Measurements from ENCODE around the gene MVD. TPM values are rescaled to one million over a fixed set of nuclear protein-coding genes. Genes with fewer than 3 reads are reported as not detected.

Gene MVD
- total RNA-seq, 1 experiment from 2014 or later, result 60.3 TPM

DNA sequence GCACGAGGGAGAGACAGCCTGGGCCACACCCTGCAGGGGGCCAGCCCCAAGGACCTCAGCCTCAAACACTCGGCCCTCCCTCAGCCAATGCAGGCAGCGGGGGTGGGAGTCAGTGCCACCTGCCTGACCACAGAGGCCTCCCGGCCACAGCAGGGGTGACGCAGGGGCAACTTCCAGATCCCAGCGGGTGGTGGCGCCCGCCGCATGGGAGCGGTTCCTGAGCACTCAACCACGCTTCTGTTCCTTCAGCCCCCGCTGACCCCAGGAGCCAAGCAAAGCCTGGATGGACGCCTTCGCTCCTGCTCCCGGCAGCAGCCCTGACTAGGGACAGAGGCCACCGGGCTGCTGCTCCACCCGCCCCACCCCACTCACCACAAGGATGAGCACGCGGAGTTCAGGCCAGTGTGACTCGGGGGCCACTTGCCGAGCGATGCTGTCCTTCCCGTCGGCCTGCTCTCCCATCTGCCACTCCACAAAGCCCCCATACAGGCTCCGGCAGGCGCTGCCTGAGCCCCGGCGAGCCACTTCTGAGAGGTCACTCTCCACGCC is 7.1 kb downstream of the MVD start:
- DNase-seq (ENCODE audit: low read depth), result no peak

DNA sequence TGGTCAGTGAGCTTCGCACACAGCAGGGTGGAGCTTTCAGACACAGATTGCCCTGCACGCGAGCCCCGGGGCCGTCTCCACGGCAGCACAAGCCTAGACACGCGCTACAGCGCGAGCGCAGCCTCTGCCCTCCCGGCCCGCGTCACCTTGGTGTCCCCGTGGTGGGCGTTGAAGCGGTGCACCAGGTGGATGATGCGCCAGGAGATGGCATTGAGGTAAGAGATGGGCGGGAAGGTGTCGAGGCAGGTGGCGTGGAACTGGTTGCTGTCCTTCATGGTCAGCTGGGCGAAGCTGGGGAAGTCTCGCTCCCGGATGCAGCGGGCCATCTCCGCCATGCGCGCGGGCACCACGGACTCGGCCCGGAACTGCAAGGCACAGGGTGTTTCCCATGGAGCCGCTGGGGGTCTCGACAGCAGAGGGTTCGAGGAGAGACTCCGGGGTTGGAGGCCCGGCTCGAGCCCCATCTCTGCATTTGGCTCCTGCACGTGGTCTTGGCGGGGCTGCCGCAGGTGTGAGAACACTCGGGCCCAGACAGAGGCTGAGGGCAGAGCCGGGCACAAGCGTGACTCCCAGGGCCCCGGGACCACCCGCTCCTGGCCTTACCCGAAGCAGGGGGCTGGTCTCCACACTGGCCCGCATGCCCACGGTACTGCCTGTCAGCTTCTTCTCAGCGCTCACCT is 7.7 kb downstream of the MVD start:
- DNase-seq (ENCODE audit: low read depth), result no peak

DNA sequence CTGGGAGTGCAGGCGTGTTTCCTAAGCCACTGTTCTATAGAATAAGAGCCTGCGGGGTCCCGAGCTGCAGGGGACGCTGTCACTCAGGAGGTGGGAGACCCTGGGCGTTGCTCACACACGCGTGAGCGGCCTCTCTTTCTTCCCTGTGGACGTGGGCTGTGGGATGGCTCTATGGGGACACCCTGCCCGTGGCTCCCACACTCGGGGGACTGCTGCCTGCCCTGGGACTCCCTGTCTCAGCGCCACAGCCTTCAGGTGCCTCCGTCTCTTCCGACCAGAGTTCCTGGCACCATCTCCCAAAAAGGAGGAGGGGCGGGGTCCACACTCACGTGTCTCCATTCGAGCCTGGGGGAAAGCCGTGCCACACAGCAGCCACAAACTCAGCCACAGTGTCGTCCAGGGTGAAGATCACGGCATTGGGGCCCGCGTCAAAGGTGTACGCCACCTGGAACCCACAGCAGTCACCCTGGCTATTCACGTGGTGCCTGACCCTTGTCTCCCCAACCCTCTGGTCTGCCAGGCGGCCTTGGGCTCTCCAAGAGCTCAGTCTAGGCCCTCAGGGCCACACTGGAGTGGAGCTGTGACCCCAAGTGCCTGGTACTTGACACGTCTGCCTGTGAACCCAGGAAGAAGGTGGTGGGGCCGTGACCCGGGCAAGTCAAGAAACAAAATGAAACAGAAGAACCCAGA is 8.4 kb downstream of the MVD start:
- DNase-seq (ENCODE audit: low read depth), result no peak

DNA sequence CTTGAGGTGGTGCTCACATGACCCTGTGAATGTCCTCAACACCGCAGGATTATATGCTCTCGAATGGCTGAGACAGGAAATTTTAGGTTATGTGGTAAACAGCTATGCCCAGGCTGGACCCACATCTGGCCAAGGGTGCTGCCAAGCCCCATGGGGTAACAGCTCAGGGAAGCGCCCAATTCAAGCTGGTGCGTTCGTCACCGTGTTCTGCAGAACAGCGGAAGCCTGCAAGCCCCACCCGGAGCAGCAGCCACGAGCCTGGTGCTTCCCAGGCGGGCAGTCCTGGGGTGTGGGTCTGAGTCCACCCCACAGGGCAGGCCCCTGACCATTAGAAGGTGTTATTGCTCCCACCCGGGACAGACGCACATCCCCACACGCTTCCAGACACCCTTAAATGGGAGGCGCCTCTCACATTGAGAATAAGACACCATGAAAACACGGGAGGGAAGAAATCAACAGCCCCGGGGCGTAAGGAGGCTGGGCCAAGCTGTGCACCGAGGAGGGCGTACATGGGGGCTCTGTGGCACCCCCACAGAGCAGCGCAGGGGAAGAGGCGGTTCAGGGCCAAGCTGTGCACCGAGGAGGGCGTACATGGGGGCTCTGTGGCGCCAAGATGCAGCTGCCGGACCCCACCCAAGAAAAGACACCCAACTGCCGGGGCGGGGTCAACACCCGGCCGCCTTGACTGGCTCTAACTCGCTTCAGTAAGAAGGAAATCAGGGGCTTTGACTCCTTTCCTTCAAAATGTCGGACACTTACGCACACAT is 9.1 kb downstream of the MVD start:
- DNase-seq (ENCODE audit: low read depth), result no peak

DNA sequence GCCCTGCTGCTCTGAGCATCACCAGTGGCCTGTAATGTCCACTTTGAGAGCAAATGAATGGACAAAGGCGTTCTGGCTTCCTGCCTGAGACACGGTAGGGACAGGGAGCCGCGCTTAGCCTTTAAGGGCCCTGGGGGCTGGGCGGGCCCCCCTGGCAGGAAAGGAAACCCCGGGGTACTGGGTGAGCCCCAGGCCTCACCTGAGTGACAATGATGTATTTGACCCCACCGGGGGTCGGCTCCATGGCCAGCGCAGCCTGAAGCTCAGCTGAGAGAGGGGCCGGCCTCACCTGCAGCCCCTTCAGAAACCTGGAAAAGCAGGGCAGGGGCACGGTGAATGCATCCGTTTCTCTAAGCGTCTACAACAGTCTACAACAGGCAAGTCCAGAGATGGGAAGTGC is 9.8 kb downstream of the MVD start:
- no peak for DNase-seq (ENCODE audit: low read depth)

DNA sequence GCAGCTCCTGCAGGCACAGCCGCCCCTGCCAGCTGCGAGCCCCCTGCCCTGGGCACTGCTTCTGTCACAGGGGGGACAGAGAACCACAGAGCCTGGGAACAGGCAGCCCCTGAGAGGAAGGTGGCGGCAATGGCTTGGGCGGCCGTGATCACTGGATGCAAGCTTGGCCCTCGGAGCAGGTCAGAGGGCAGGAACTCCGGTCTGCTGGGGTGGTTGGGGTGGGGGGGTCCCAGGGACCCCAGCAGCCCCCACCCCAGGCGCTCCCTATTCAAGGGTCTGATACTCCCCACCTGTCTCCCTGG is 10.2 kb downstream of the MVD start:
- no peak for DNase-seq (ENCODE audit: low read depth)

DNA sequence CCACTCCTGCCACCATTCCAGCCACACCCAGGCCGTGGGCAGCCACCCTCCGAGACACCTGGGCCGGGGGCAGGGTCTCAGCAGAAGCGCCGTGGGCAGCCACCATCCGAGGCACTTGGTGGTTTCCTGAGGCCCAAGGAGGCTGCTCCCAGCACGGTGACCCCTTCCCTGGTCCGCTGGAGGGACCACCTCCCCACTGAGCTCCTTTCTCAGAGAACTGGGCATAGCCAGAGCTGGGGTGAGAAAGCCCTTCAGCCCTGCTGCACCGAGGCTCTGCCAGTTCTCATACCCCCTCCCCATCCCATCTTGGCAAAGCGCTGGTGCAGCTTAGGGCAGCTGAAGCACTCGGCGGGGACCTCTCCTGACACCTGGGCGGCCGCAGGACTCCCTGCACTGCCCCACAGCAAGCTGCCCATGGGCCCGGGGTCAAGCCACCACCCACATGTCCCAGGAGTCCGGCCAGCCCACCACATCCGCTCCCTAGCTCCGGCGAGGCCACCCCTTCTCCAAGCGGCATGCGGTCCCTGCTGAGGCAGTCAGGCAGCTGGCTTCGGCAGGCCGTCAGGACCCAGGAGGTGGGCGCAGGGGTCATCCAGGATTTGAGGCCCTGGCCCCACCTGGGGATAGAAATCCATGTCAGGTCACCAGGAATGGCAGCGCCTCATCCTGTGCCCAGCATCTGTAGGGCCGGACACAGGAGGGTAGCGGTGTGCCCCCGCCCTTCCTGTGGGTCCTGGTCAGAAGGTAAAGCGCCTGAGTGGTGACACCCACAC is 10.7 kb downstream of the MVD start:
- DNase-seq (ENCODE audit: low read depth), result no peak

DNA sequence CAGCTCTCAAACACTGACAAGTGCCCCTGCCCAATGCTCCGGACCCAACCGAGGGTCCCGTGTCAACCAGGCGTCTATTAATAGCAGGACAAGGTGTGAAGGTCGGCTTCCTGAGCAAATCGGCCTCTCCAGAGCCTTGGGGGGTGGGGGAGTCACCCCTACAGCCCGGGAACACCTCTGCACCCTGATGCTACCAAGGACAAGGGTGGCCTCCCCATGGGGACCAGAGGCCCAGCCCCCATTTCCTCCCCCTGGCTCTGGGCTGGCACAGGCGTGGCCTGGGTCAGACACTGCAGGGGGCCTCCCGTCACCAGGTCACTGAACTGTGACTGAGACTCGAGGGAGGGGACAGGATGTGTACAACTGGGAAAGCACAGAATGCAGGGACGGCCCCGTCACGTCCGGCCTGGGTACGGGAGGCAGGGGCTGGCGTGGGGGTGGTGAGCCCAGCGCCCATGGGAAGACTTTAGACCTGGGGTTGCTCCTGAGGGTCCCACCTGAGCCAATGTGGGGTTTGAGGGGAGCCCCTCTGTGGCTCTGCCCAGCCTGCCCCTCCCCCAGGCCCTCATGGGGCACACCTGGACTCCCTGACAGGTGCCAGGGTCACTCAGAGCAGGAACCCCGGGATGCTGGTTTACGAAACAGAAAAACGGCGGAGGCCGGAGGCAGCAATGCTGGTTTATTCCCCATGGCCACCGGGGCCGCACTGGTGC is 11.5 kb downstream of the MVD start:
- no peak for DNase-seq (ENCODE audit: low read depth)

DNA sequence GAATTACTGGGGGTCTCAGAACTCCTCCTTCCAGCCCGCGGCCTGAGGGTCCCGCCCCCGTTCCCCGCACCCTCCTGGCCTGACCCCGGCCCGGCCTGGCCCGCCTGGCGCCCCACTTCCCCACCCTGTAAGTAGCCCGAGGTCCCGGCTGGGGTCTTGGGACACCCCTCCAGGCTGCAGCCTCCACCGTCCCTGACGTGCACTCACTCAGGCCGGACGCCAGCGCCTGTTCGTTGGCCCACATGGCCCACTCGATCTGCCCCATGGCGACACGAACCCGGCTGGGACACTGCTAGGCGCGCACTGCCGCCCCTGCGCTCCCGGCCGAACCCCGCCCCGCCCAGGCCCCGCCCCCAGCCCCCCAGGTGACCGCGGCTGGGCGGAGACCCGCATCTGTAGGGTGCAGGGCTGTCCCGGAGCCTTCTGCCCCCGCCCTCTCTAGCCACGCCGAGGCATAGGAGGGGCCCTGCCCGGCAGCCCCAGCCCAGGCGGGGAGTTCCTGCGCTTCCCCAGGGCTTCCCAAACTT is 12.1 kb downstream of the MVD start, which contains the start of gene CYBA:
Gene CYBA (minus strand): TSS at position 305 of the 527 bp plus-strand sequence. CDS start 40 bp downstream, at position 265.
- no peak for DNase-seq (ENCODE audit: low read depth)

DNA sequence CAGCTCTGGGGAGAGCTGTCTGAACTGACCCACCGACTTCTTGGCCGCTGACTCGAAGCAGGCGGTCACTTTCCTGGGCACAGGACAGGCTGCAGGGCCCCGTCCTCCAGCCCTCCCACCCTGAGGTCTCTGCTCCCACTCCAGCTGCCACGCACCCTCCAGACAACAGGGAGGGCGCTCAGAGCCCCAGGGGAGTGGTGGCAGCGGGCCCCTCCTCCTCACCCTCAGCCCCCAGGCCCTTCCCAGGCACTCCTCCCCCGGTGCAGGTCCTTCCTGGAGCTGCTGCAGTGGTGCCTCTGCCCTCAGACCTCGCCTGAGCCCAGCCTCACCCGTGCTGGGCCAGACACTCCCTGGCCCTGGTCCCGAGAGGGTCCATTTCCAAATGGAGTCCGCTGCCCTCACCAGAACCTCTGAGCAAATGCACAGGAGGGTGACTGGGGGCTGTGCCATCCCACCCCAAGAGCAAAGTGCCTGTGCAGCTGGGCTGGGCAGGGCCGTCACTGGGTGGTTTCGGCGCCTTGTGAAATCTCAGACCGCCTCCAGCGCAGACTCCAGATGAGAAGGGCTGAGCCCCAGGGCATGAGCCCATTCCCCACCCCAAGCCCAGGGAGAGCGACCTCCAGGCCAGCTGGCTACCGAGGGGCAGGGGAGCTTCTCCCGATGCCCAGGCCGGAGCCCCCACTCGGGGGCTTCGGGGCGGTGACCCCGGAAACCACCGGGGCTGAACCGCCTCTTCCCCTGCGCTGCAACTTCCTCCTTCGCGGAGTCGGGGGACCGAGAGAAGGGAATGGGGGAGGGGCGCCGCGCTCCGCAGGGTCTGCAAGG is 12.8 kb downstream of the MVD start:
- no peak for DNase-seq (ENCODE audit: low read depth)

DNA sequence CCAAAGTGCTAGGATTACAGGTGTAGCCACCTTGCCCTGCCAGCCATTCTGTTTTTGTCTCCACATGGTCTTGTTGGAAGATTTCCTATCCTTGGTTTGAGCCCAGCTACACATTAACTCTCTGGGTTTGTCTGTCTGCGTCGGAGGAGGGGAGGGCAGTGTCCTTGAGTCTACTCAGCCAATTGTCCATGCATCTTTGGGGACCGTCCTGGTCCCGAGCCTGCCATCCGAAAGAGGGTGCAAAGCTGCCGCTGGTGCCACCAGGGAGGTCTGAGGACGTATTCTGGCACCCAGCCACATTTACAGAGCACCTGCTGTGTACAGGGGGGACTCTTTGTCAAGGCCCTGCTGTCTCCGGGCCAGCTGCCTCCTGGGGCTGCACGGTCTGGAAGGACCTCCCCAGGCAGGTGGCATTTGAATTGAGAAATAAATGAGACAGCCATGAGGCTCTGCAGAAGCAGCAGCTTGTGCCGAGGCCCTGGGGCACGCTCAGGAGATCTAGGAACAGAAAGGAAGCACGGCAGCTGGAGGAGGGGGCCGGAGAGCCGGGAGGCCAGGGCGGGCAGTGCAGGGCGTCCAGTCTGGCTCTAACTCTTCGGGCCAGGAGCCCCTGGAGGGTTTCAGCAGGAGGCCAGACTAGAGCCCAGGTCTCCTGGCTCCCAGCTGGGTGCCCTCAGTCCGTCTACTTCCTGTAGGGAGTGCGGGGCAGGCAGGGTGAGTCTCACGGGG is 13.5 kb downstream of the MVD start:
- no peak for DNase-seq (ENCODE audit: low read depth)

DNA sequence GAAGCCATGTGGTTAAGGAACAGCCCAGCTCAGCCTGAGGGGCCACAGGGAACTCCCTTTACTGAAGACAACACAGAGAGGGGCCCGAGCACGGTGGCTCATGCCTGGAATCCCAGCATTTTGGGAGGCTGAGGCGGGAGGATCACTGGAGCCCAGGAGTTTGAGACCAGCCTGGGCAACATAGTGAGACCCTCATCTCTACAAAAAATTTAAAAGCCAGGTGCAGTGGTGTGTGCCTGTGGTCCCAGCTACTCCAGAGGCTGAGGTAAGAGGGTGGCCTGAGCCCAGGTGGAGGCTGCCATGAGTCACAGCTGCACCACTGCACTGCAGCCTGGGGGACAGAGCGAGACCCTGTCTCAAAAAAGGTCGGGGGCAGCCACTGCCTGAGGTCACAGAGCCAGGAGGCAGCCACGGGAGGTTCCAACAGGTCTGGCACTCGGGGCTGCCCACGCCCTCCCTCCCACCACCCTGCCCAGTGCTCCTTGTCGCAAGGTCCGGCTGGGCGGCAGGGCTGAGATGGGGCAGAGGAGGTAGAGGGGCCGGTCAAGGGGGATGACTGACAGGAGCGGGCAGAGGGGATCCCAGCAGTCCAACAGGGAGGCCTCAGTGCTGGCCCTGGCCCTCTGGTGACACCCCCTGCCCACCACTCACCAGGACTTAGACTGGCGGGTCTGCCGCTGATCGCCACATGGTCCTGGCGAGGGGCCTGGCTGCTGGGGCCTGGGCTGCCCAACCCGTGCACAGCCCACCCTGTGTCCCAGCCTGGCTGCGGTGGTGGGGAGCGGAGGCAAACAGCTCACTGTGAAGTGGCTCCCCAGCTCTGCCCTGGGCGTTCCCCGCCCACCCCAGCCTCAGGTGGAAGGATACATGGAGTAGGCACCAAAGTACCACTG is 15.5 kb downstream of the MVD start:
- DNase-seq (ENCODE audit: low read depth), result no peak

DNA sequence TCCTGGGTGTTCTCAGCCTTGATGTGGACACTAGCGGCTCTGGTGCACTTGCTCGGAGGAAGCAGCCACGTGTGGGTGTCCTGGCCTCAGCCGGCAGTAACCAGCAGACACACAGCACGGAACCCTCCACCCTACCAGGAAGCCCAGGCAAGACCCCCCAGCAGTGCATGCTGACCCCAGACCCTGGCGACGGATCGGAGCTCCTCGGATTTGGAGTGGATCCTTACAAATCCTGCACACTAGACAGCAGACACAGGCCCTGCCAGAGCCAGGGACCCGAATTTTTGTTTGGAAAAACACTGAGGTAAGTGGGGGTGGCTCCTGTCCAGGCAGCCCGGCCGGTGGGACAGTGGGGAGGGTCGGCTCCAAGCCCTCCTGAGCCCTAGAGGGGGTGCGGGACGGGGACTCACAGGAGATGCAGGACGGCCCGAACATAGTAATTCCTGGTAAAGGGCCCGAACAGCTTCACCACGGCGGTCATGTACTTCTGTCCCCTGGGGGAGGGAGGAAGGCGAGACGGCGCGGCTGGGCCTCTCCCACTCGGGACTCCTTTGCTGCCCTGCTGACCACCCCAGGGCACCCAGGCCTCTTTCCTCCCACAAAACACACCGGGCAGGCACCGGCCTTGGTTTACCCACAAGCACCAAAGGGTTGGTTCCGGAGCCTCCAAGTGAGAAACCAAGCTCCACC is 16.4 kb downstream of the MVD start:
- no peak for DNase-seq (ENCODE audit: low read depth)

DNA sequence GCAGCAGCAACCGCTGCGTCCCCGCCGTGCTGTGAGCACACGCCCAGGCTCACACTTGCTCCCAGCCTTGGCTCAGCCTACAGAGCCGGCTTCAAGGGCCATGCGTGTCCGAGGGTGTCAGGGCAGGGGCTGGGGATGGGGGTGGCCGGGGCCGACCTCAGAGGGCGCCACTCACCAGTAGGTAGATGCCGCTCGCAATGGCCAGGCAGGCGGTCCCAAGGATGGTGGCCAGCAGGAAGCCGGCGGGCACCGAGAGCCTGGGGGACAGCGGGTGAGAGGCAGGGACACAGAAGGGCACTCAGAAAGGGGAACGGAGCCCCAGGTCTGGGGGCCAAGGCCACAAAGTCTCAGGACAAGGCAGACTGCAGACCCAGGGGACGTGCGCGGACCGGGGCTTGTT is 16.9 kb downstream of the MVD start:
- DNase-seq (ENCODE audit: low read depth), result no peak

DNA sequence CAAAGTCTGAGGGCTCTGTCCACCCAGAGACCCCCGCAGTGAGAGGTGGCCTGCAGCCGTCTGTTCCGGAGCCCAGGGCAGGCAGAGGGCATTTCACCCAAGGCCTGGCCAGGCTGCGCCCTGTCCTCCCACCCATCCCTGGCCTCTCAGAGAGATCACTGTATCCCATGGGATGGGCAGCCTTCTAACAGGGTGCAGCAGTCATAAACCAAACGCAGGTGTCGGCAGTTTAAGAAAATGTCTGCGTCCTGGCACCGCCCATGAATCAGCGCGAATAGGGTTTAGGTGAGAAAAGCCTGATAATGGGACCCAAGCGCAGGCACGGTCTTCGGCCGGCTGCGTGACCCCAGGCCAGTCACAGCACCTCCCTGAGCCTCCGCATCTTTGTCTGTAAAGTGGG is 17.4 kb downstream of the MVD start:
- DNase-seq (ENCODE audit: low read depth), result no peak

DNA sequence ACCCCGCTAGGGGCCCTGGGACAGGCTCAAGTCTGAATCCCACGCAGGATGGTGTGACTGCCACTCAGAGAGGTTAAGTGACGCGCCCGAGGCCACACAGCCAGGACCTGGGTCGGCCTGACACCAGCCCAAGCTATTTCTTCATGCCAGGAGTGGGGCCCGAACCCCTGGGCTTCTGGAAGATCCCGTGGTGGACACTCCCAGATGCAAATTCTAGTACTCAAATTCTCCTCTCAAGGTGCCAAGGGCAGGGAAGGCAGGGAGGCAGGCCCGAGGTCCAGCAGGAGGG is 19.3 kb downstream of the MVD start:
- DNase-seq (ENCODE audit: low read depth), result no peak

DNA sequence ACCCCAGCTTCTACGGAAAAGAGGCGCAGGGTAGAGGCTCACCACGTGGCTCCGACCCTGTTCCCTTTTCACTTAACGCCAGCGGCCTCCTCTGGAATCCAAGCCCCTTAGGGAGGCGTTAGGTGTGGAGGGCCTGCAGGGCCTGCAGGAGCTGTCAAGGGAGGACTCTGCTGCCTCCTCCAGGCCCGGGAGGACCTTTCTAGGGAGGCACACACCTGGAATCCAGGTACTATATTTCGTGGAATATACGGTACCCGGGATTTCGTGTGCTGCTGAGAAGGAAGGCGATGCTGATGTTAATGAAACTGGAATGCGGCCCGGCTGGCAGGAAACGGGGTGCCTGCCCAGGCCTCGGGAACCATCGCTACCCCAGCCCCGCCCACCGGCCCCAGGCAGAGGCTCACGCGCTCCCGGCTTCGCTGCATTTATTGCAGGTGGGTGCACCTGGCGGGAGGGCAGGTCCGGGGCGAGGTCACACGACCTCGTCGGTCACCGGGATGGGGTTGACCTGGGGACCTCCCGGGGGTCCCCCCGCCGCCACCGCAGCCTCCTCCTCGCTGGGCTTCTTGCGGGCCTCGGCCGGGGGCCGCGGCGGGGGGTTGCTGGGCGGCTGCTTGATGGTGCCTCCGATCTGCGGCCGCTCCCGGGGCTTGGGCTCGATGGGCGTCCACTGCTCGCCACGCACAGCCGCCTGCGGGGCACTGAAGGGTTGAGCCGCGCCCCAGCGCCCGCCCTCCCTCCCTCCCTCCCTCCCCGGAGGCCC is 19.8 kb downstream of the MVD start:
- no peak for DNase-seq (ENCODE audit: low read depth)
